HG03139 (cell line): ENCODE data around the gene PMPCA.

ENCODE experiments used
- ATAC-seq: cut with Tn5 transposase; IDR thresholded peaks from one replicate; pipeline ENCODE4 v1.9.1; 2021; ENCODE audit not compliant: unreplicated experiment

The PMPCA gene

DNA sequence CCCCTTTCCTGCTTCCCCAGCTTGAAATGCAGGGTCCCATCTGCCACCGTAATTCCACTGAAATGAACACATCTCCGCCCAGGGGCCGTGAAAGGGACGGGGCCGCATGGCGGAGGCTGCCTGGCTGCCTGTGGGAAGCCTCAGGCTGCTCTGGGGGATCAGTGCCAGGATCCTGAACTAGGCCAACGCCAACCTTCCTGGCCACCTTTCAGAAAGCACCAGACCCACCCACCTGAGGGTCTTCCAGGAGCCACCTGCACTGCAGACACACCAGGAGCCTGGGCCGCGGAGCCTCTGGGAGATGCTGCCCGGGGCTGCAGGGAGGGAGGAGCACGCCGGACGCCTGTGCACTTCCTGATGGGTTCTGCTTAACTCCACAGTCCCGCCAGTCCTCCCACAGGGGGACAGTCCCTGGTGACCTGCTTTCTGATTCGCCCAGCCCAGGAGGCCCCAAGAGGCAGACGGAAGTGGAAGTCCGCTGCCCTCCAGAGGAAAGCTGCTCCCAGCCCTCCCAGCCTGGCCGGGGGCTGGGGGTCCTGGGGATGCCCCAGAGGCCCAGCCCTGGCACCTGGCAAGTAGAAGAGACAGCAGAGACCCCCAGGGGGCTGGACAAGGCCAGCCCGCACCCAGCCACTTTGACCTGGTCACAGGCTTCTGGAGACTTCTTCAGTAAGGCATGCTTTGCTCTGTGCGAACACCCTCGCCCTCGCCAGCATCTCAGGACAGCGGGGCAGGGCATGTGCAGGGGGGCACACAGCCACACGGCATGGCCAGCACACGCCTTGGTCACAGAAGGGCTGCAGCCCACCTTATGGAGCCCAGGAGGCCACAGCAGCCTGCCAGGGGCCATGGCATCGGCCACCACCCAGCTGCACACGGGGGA lies 36.9 kb upstream of the PMPCA start, which contains the start of gene CARD9:
Gene CARD9, minus strand, starts transcription at position 370 of the 883 bp plus-strand sequence. CDS start 1,591 bp downstream, outside the sequence.
- no peak for ATAC-seq

DNA sequence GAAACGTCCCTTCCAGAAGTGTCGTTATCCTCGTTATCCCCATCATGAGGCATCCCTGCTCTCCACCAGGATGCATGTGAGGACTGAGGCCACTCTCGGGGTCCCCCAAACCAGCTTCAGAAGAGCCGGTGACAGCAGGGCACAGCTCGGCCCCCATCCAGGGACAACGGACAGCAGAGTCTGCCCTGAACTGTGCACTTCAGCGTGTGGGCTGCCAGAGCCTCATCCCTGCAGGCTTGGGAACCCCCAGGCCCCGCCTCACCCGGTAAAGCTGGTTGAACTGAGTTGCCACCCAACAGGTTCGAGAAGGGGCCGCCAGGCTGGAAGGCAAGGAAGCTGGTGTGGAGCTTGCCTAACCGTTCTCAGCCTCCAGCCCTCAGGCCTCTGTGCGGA lies 36.3 kb upstream of the PMPCA start:
- ATAC-seq = no peak

DNA sequence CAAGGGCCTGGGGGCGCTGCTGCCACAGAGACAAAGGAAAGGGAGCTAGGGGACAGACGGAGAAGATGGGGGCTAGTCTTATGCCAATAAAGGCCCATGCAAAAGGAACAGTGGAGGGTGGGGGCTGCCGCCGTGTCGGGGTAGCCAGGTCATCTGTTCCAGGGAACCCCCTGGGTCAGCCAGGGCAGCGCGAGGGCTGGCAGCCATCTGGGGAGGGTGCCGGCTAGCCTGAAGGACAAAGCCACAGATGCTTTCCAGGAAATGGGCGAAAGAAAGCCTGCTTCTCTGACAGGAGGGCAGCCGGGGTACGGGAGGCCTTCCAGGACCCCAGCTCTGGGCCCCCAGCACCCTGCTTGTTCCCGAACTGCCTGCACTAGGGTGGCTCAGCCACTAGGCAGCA lies 35.4 kb upstream of the PMPCA start:
- ATAC-seq = no peak

DNA sequence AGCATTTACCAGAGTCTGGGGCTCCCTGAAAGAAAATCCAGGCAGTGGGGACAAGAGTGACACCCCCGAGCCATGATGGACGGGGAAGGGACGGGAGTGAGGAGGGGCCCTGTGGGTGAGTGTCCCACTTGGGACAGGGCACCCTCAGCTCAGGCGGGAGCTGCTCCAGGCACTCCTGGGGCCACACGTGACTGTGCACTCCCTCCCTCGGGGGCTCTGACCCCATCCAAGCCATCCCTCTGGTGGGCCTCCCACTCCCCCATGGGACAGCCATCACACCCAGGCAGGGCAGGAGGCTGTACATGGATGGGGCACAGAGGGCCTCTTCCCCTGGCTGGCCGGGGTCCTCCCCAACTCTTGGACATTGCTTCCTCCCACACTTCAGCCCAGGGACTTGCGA lies 34.0 kb upstream of the PMPCA start:
- ATAC-seq = no peak

DNA sequence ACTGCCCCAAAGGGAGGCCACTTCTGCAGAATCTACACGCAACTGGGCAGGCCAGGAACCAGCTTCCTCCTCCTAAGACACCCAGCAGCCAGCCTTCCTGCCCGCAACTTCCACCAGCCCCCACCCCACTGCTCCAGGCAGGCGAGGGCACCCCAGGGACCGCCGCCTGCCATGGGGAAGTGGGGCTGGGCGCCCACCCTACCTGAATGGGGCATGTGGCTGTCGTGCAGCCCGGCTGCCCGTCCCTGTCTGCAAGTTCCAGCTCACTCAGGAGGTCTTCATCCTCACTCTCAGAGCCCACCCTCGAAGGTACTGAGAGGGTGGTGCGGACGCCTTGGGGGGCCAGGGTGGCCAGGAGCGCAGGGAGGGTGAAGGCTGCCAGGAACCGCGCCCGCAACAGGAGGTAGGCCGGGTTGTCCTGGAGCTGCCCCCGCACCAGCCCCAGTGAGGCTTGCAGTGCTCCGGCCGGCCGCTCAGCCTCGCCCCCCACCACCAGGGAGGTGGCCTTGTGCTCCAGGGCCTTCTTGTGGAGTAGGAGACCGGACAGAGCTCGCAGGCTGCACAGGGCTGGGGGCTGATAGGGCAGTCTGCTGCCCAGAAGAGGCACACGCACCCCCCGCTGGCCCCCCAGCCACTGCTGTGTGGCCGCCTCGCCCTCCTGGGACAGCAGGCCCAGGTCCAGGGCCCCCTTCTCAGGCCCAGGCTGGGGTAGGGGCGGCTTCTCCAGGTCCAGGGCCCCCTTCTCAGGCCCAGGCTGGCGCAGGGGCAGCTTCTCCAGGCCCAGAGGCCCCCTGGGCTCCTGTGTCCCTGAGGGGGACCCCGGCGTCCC lies 32.9 kb upstream of the PMPCA start:
- no peak for ATAC-seq

DNA sequence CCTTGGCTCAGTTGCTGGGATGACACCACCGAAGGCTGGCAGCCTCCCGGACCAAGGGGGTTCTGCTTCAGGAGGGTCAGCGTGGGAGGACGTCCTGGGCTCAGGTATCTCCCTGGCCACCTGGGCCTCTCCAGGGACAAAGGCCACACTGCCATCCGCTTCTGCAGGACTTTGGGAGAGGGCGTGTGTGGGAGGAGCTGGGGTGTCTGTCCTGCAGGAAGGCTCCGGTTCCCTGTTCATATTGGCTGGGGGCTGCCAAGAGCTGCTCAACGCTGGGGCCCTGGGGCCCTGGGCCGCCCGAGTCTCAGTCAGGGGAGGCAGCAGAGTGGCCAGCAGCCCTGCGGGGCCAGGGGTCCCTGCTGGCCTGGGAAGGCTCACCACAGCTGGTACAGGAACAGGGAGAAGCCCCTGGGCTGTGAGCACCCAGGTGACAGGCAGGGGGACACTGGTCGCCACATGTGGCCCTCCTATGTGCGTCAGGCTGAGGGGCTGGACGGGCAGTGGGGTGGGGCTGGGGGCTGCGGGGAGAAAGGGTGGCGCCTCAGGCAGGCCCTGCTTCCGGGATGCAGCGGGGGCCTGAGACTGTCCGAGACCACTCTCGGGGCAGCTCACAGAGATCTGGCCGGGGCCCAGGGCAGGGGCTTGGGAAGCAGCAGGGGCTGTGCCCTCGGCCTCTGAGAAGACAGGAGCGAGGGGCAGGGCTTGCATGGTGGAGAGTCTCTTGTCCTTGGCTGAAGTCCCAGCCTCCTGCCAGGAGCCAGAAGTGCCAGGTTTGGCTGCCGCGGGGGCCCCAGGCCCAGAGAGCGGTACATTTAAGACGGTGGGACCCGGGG lies 32.1 kb upstream of the PMPCA start:
- ATAC-seq = no peak

DNA sequence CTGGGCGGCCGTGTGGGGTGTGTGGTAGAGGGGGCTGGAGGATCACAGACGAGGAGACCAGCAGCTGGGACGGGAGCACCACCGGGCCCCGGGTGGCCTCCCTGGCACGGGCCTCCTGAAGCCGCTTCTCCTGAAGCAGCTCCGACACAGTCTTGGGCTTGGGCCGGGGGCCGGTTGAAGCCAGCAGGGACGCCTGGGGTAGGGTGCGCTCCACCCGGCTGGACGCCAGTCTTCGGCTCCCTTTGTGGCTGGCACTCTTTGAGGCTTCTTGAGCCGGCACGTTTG lies 31.5 kb upstream of the PMPCA start:
- no peak for ATAC-seq

DNA sequence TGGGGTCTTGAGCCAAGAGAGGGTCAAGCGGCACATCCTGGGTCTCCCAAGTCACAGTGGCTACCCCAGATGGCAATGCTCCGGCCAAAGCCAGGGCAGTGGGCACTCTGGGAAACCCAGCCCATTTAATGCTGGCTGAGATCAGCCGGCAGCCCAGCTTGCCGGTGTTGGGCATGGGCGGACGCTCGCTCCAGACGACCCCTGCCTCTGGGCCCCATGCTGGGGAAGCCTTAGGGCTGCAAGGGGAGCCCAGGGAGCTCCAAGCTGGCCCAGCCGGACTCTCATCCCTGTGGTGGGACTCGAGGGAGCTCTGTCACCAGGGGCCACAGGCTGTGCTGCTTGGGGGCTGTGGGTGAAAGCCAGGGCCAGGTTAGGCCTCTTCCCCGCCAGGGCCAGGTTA lies 31.1 kb upstream of the PMPCA start:
- no peak for ATAC-seq

DNA sequence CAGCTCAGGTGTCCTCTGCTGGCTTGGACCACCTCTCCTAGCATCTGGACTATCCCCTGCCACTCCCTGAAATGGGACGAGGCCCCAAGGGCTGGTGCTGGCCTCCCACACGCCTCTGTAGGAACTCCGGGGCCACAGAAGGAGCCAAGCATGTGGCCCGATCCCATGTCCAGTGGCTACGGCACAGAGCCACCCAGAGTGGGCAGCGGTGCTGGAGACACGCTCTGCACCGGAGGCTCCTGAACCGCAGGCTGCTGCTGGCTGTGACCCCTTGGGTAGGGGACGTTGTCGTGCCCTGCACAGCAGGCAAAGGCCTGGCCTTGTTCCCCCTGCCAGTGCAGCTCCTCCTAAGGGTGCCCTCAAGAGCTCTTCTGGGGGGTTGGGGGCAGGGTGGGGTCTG lies 30.6 kb upstream of the PMPCA start:
- no peak for ATAC-seq

DNA sequence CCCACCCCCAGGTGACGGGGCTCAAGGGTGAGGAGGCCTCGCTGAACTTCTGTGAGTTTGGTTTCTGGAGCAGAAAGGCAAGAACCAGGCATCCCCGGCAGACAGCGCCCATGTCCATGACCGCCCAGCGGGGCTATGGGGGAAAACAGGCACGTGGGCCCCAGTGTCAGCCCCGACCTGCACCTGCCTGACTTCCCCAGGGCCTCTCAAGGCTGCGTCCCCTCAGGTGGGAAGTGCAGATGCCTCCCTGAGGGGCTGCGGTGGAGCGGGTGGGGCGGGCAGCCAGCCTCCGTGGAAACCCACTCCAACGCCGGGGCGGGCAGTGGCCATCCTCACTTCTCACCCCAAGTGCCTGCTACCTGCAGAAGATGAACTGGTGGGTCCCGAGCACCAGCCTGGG lies 30.1 kb upstream of the PMPCA start:
- no peak for ATAC-seq

DNA sequence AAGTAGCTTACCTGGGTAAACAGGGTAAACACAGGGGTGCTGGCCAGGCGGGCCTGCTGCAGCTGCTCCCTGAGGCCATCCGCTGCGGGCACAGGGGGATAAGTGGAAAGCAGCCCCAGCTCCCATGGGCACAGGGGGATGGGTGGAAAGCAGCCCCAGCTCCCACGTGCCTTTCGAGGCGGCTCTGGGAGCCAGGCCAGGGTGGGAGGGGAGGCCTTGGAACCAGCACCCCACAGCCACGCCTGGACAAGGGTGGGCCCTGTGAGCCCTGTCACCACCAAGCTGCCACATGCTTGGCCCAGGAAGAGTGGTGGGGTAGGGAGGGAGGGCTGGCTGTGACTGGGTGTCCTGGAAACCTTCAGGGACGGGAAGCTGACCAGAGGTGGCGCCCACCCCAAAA lies 29.1 kb upstream of the PMPCA start:
- no peak for ATAC-seq

DNA sequence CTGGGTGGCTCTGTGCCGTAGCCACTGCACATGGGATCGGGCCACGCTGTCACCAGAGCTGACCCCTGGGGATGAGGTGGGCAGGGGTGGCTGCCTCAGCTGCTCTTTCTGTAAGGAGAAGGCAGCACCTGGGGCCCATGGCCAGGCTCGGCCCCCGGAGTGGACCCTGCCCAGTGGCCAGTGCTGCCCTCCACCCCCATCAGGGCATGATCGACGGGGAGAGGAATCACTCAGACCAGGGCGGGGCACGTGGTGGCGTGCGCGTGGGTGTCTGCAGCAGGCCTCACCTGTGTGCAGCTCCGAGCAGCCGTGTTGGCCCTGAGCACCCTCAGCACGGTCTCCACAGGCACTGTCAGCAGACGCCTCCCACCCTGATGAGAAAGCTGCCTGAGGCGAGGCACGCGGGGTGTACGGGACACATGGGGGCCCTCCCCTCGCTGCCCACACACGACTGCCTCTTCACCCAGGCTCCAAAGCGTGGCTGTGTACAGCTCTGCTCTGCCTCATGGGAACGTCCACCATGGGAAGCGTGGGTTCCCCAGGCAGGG lies 28.4 kb upstream of the PMPCA start:
- ATAC-seq = no peak

DNA sequence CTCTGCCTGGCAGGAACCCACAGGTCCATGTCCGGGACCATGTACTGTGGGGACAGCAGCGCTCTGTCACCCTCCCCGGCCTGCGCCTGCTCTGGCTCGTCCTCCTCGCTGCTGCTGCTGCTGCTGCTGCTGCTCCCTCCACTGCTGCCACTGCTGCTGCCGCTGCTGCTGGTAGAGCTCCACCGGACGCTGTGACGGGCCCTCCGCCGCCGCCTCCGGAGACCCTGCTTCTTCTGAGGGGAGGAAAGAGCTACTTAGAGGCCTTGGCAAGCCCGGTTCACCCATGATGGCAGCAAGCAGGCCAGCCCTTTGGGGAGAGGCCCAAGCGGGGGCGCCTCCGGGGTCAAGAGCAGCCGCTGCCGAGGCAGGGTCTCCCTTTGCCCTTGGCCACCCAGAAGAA lies 27.0 kb upstream of the PMPCA start:
- no peak for ATAC-seq

DNA sequence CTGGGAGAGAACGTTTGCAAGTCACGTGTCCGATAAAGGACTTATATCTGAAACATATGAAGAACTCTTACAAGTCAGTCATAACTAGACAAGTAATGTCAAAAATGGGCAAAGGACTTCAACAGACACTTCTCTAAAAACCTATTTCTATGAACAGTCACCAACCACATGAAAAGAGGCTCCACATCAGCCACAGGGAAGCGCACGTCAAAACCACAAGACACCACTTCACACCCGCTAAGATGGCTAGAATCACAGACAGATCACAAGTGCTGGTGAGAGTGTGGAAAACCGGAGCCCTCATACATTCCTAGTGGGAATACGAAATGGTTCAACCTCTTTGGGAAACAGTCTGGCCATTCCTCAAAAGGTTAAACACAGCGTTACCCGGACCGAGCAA lies 25.4 kb upstream of the PMPCA start:
- ATAC-seq = no peak

DNA sequence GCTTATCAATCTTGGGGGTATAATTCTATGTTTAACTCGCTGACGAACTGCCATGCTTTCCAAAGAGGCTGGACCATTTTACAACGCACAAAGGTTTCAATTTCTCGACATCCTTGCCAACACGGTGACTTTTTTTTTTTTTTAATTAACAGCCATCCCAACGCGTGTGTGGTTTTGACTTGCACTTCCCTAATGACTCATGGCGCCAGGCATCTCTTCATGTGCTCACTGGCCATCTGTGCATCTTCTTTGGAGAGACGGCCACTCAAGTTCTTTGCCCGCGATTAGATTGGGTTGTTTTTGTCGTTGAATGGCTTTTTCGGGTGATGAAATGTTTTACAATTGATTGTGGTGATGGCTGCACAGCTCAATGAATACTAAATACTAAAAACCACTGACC lies 24.4 kb upstream of the PMPCA start:
- ATAC-seq = no peak

DNA sequence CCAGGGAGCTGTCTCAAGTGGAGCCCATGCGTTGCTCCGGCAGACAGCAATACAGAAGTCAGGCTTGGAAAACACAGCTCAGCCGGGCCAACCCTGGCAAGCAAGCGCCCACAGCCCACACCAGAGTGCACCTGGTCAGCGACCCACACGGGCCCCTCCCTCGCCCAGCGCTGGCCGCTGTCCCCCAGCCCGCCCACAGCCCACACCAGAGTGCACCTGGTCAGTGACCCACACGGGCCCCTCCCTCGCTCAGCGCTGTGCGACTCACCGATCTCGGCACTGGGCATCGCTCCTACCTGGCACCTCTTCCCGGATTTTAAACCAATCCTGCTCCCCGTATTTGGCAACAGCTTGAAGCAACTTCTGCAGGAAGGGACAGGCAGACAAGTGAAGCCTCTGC lies 23.2 kb upstream of the PMPCA start:
- no peak for ATAC-seq

DNA sequence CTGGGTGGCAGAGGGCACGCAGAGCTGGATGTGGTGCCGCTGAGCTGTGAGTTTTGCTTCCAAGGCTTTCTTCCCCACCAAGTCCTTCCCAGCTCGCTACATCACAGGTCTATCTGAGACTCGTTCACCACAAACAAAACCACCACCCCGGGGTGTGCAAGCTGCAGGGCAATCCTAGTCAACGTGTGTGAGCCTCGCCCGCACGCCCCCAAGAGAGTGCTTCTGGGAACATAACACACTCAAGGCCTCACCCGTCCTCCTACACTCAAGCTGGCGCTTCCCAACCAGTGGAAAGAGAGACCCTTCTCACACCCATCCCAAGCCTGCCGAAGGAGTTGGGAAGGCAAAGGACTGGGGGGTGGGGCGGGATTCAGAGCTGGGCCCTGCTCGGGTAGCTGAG lies 21.1 kb upstream of the PMPCA start:
- ATAC-seq = no peak

DNA sequence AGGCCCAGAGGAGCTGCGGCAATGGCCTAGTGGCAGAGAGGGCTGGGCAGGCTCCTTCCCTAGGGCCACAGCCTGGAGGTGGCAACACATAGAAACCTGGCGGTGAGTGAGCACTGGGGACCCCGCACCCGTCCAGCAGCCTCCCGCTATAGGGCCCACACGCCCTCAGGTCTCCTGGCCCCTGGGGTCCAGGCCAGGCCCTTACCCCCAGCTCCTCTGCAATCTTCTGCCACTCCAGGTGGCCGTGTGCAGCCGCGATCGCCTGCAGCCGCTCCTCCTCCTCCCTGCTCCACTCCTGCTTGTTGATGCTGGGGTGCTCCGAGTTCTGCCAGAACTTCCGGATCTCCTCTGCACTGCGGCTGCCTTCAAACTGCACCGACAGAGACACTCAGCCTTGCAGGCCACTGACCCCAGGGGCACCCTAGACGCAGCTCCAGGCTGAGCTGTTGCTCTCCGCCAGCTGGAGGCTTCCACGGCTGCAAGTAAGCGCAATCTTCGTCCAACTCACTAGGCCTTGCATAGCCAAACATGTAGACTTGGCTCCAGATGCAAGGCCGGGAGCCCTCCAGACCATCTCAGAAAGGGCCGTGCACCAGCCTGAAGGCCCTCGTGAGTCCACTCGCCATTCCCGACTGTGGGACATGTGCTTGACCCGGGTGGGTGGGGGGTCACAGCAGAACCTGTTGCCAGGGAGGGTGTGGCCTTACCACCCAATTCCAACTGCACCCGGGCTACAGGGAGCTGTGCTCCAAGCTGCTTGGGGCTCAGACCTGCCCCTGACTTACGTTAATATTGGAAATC lies 18.5 kb upstream of the PMPCA start:
- no peak for ATAC-seq

DNA sequence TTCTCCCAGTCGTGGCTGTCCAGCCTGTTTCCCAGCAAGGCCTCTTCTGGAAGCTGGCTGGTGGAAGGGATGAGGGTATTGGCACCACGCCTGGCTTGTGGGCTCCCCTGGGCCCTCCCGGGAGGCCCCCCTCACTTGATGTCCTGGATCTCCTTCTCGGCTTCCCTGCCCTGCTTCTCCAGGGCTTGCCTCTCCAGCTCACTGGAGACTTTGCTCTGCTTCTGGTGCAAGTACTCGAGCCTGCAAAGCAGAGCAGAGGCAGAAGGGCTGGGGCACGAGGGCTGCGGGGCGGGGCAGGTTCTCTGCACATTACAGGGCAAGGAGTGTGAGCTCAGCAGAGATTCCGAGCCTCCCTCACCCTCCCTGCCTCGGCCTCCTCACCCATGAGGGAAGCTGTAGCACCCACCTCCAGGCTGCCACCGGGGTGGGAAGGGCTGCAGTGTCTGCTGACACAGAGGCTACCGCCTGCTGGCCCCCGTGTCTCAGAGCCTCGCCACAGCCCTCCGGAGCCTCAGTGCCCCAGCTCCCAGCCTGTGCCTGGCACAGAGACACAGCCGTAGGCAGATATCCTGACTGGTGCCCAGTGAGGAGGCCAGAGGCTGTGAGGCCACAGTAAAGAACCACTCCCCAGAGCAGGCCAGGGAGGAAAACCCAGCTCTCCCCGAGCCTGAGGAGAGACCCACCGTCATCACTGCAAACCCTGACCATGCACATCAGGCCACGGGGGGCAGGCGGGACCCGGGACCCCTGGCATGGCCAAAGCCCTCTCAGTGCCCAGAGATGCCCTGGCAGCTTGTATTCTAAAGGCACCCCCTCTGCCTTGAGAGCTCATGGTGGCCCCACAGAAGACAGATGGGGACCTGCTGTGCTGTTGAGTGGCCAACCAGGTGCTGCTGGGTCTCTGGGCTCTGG lies 17.7 kb upstream of the PMPCA start:
- no peak for ATAC-seq
